Prostate gland (tissue), 2 donors: ENCODE data around the gene TYW1B. TPM values are rescaled to one million over a fixed set of nuclear protein-coding genes. Genes with fewer than 3 reads are reported as not detected.
"Not testable (repeated sequence)": the region's sequence is repeated elsewhere in the genome, so short reads cannot be mapped to it uniquely, and the experiment has no call there.

Experiments used
- DNase-seq: peaks from one replicate; pipeline ENCODE4 v3.0.0-alpha.2; 2019; ENCODE audit warnings: low spot score
- H3K27ac ChIP-seq, 2 donors: fragments of 200-600 bp; sonication (generic); 2 replicates each; pipeline ENCODE4 v1.5.1; 2017 to 2019
- H3K27me3 ChIP-seq: fragments of 200-600 bp; sonication (generic); replicated peaks from 2 replicates; pipeline ENCODE4 v1.5.1; 2019; ENCODE audit not compliant: insufficient read depth
- H3K36me3 ChIP-seq, 2 donors: fragments of 200-600 bp; sonication (generic); 1 replicate in 1 of 2; 2 replicates in 1 of 2; pipeline versions ENCODE4 v1.5.1 to v1.8.1; 2017 to 2019
- H3K4me1 ChIP-seq: fragments of 200-600 bp; sonication (generic); replicated peaks from 2 replicates; pipeline ENCODE4 v1.5.1; 2019
- H3K4me3 ChIP-seq, 2 donors: fragments of 200-600 bp; sonication (generic); 2 replicates each; pipeline ENCODE4 v1.5.1; 2017 to 2019
- H3K9me3 ChIP-seq: fragments of 200-600 bp; sonication (generic); 2 replicates; pipeline ENCODE4 v1.5.1; 2017
- POLR2A ChIP-seq: fragments of 450-650 bp; IDR thresholded peaks from one replicate; pipeline ENCODE4 v1.6.1; 2016; ENCODE audit warnings: antibody characterized with exemption, mild to moderate bottlenecking
- POLR2AphosphoS5 ChIP-seq: sonication (generic); formaldehyde crosslinking; IDR thresholded peaks from one replicate; pipeline ENCODE4 v1.6.1; 2017; ENCODE audit warnings: antibody characterized with exemption
- WGBS: methylation state at CpG from one replicate; pipeline ENCODE4 v1.1.5; 2018; 5-methylcytosine and 5-hydroxymethylcytosine counted together
- intact Hi-C: fragments of 100-400 bp; cut with DNase I; formaldehyde crosslinking; loops from one replicate; pipeline ENCODE4 v1.14.2; 2022
- total RNA-seq, 2 donors: library from RNA; depleted of rRNA; stranded (reverse); fragments of >200 nt; gene quantifications; one replicate each; pipeline ENCODE4 v1.1.0, GENCODE V29; 2016
- TF ChIP-seq, protein P1 (sequence below), 4 experiments: fragments of 200-600 bp in 2 of 4; fragments of 450-650 bp in 2 of 4; sonication (generic) in 2 of 4; IDR thresholded peaks; 1 replicate in 3 of 4; 2 replicates in 1 of 4; pipeline ENCODE4 v1.5.1; 2016 to 2019; ENCODE audit warnings: antibody characterized with exemption in 4 of 4, mild to moderate bottlenecking in 2 of 4, moderate library complexity in 2 of 4

TYW1B gene
- total RNA-seq, 2 donors from 2014 or later = 4.3 to 8.4 TPM

DNA sequence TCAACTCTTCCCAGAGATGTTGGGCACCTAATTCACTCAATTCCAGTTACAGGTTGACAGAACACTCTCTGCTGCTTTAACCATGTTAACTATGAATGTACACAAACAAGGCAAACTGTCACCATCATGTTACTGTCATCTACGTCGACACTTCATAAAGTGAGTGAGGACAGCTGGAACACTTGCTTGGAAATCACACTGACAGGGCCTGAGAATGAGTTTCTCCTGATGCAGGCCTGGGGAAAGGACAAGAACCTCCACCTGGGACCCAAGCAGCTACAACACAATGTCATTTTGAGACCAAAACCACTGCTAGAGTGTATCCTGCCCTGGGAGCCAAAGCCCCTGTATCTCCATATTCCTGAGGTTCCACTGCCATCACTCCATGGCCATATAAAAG, 98.9 kb downstream of the TYW1B start:
- H3K36me3 ChIP-seq, H3K4me3 ChIP-seq, H3K27ac ChIP-seq, H3K9me3 ChIP-seq, DNase-seq, intact Hi-C loops, H3K27me3 ChIP-seq, H3K4me1 ChIP-seq: not testable (repeated sequence)
- 77% methylated on average over 2 of the region's 2 CpGs for WGBS

DNA sequence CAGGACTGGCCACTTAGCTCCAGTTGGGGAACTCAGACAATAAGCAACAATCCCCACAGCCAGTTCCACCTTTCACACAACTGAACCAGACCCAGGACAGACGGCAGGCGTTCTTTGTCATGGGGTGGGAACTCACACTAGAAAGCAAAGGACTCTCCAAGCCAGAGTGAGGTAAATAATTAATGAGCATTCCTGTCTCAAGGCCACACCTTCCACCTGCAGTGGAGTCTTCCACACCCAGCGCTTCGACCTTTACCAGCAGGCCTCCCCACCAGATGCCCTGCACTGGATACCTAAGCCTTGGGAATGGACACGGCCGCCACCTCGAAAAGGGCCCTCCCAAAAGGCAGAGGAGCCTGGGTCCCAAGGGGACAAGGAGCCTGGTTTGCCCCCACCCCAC, 105.3 kb downstream of the TYW1B start:
- H3K36me3 ChIP-seq, H3K27me3 ChIP-seq, H3K4me1 ChIP-seq, H3K9me3 ChIP-seq, intact Hi-C loops, H3K27ac ChIP-seq, H3K4me3 ChIP-seq, DNase-seq: not testable (repeated sequence)
- WGBS = 82% methylated on average over 7 of the region's 7 CpGs

DNA sequence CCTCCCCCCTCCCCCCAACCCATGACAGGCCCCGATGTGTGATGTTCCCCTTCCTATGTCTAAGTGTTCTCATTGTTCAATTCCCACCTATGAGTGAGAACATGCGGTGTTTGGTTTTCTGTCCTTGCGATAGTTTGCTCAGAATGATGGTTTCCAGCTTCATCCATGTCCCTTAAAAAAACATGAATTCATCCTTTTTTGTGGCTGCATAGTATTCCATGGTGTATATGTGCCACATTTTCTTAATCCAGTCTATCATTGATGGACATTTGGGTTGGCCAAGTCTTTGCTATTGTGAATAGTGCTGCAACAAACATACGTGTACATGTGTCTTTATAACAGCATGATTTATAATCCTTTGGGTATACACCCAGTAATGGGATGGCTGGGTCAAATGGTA, 107.1 kb downstream of the TYW1B start:
- H3K4me3 ChIP-seq, H3K4me1 ChIP-seq, H3K27me3 ChIP-seq, H3K9me3 ChIP-seq, DNase-seq, intact Hi-C loops, H3K27ac ChIP-seq, H3K36me3 ChIP-seq: not testable (repeated sequence)
- 97% methylated on average over 4 of the region's 4 CpGs for WGBS

DNA sequence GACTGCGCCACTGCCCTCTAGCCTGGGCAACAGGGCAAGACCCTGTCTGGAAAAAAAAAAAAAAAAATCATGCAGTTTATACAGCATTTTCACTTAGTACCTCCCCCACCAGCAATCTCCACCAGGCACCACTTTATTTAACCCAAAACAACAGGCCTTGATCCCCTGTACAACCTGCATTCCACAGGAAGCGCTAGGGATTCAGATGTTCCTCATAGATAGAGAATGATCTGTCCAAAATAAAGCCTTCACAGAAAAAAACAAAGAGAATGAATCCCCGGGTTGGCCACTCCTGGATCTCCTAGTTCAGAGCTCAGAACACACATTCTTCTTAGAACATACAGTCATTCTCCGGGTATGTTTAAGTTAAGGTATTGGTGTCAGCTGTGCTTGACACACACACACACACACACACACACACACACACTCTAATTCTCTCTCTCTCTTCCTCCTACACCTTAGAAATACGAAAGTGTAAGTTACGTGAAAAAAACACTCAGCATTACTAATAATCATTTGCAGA, 110.7 kb downstream of the TYW1B start:
- intact Hi-C loops, H3K36me3 ChIP-seq, H3K27ac ChIP-seq, H3K4me1 ChIP-seq, DNase-seq, H3K27me3 ChIP-seq, H3K4me3 ChIP-seq, H3K9me3 ChIP-seq: not testable (repeated sequence)
- 88% methylated on average over 6 of the region's 6 CpGs for WGBS

DNA sequence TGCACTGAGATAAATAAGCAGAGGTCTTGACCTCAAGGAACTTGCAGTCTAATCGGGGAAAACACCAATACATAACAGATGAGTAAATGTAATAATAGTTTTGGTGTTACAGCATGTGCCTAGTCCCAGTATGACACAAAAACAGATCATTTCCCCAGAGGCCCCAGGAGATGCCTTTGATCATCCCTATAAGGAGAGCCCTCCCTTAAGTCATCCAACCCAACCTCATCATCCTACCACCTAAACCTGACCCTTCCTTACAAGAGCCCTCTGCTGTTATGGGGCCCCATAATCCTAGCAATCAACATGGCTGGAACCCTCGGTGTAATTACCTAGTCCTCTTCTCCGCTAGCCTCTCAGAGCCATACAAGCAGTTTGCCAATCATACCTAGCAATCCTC, 116.1 kb downstream of the TYW1B start:
- DNase-seq, H3K4me1 ChIP-seq, H3K36me3 ChIP-seq, intact Hi-C loops, H3K9me3 ChIP-seq, H3K27me3 ChIP-seq, H3K27ac ChIP-seq, H3K4me3 ChIP-seq: not testable (repeated sequence)
- WGBS = 98% methylated on average over 3 of the region's 3 CpGs

DNA sequence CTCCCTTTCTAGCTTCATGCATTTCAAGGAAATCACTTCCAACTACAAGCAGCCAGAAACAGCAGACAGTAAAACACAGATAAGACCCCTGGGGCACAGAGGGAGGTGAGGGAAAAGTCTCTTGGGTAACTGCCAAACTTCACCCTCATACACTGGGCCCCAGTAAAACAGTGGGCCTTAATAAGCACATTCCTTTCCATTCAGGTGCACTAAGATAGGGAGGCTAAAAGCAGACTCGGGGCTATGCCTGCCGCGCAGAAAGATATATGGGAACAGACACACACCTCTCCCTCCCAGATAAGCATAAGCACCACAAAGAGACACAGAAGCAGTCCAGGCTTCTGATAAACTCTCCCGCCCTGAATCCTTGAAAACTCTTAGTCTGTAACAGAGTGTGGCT, 117.0 kb downstream of the TYW1B start:
- H3K9me3 ChIP-seq = no peaks in the 10 kb centered on the region
- no peak overlapping the region for H3K27ac ChIP-seq
- no peaks in the 10 kb centered on the region for H3K4me1 ChIP-seq
- TF ChIP-seq, protein P1, sequence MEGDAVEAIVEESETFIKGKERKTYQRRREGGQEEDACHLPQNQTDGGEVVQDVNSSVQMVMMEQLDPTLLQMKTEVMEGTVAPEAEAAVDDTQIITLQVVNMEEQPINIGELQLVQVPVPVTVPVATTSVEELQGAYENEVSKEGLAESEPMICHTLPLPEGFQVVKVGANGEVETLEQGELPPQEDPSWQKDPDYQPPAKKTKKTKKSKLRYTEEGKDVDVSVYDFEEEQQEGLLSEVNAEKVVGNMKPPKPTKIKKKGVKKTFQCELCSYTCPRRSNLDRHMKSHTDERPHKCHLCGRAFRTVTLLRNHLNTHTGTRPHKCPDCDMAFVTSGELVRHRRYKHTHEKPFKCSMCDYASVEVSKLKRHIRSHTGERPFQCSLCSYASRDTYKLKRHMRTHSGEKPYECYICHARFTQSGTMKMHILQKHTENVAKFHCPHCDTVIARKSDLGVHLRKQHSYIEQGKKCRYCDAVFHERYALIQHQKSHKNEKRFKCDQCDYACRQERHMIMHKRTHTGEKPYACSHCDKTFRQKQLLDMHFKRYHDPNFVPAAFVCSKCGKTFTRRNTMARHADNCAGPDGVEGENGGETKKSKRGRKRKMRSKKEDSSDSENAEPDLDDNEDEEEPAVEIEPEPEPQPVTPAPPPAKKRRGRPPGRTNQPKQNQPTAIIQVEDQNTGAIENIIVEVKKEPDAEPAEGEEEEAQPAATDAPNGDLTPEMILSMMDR (IDR thresholded peaks at IDR 0.05) = no peak
- no peak for TF ChIP-seq POLR2A
- TF ChIP-seq POLR2AphosphoS5 = no peak
- no peak overlapping the region for H3K4me3 ChIP-seq
- intact Hi-C loops = no loop called here
- no peaks in the 10 kb centered on the region for H3K27me3 ChIP-seq
- no peaks in the 10 kb centered on the region for H3K36me3 ChIP-seq
- DNase-seq = no peak
- WGBS = 74% methylated on average over 4 of the region's 4 CpGs

DNA sequence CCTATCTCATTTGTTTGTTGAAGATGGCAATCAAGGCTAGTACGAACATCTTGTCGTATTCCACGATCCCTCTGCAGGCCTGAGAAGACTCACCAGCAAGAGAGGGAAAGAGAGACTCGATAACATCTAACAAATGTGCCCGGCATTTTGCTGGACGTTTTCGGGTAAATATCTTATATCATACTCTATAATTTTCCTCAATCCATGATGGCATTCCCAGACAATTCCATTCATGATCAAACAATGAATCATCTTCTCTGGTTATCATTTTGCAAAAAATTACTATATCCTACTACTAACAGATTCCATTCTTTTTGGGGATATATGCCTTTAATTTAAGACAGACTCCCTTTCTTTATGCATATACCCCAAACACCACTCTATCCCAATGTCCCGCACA, 118.1 kb downstream of the TYW1B start:
- Histone ChIP-seq H3K4me1 (no peaks in the 10 kb centered on the region), H3K27me3 (no peaks in the 10 kb centered on the region), H3K27ac (no peak overlapping the region), H3K36me3 (no peaks in the 10 kb centered on the region), H3K4me3 (no peak overlapping the region), H3K9me3 (no peaks in the 10 kb centered on the region)
- intact Hi-C loops = no loop called here
- TF ChIP-seq POLR2AphosphoS5 (no peak), POLR2A (no peak)
- TF ChIP-seq, protein P1 (IDR thresholded peaks at IDR 0.05) = no peak
- DNase-seq = no peak
- 97% methylated on average over 8 of the region's 8 CpGs for WGBS

DNA sequence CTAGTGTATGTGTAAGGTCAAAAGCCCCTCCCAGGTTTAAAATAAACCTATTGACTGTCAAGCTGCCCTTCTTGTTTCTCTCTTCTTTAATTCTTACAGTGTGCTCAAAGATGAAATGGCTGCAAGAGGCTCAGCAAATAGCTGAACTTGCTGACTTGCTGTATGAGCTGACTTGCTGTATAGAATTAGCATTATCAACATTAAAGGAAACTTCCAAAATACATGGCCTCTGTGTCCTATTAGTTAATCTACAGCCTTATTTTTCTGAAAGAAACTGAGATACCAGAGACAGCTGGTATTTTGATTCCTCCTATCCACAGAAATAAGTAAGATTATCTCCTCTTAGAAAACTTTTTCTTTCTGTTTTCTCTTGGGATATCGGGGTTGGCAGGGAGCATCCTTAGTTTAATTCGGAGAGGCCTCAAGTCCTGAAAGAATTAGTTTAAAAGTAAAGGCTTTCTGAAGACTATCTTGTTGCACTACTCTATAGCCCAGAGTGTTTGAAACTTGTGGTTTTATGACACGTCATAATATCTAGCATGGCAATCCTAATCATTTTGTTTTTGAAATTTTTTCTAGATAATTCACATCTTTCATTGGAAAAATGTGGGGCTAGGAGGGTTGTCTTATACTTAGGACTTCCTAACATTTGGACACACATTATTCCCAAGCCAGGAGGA, 119.5 kb downstream of the TYW1B start:
- WGBS = 62% methylated on average over 3 of the region's 3 CpGs
- H3K4me1 ChIP-seq, H3K27me3 ChIP-seq, DNase-seq, H3K9me3 ChIP-seq, H3K36me3 ChIP-seq, intact Hi-C loops, H3K4me3 ChIP-seq, H3K27ac ChIP-seq: not testable (repeated sequence)
